Endodermal cell (in vitro differentiated cells): ENCODE results near the gene MS4A8. TPM values are rescaled to one million over a fixed set of nuclear protein-coding genes. Genes with fewer than 3 reads are reported as not detected.
"Not testable (repeated sequence)": the region's sequence is repeated elsewhere in the genome, so short reads cannot be mapped to it uniquely, and the experiment has no call there.

Experiments
- DNase-seq: peaks from one replicate; pipeline ENCODE4 v3.0.0-alpha.2; 2017
- H3K27ac ChIP-seq: 2 replicates; pipeline ENCODE4 v1.5.1; 2013; ENCODE audit warnings: mild to moderate bottlenecking, low read depth, low read length, moderate library complexity
- H3K27me3 ChIP-seq: 2 replicates; pipeline ENCODE4 v1.6.1; 2013; ENCODE audit warnings: mild to moderate bottlenecking, low read length, moderate library complexity; ENCODE audit not compliant: insufficient read depth, control insufficient read depth, poor library complexity, severe bottlenecking
- H3K36me3 ChIP-seq: 2 replicates; pipeline ENCODE4 v1.7.0; 2013; ENCODE audit warnings: mild to moderate bottlenecking, low read length, moderate library complexity; ENCODE audit not compliant: control insufficient read depth, insufficient read depth
- H3K4me1 ChIP-seq: one replicate; pipeline ENCODE4 v1.7.0; 2013; ENCODE audit warnings: low read length; ENCODE audit not compliant: control insufficient read depth, insufficient read depth
- H3K4me3 ChIP-seq: 2 replicates; pipeline ENCODE4 v1.5.1; 2013; ENCODE audit warnings: mild to moderate bottlenecking, low read length, moderate library complexity
- H3K9ac ChIP-seq: 2 replicates; pipeline ENCODE4 v1.6.1; 2013; ENCODE audit warnings: mild to moderate bottlenecking, low read length, moderate library complexity; ENCODE audit not compliant: poor library complexity, severe bottlenecking; ENCODE audit errors: extremely low read depth
- H3K9me3 ChIP-seq: 2 replicates; pipeline ENCODE4 v1.6.1; 2013; ENCODE audit warnings: mild to moderate bottlenecking, low read length, moderate library complexity; ENCODE audit not compliant: control insufficient read depth
- H3K27ac Mint-ChIP-seq: 2 replicates; pipeline ENCODE4 v1.8.0; 2020; ENCODE audit warnings: mixed read lengths
- H3K27me3 Mint-ChIP-seq: 2 replicates; pipeline ENCODE4 v1.8.0; 2021; ENCODE audit warnings: mild to moderate bottlenecking, mixed read lengths; ENCODE audit not compliant: insufficient read depth
- H3K36me3 Mint-ChIP-seq: 2 replicates; pipeline ENCODE4 v1.8.0; 2020; ENCODE audit warnings: low read depth, mixed read lengths
- H3K4me1 Mint-ChIP-seq: 2 replicates; pipeline ENCODE4 v1.8.0; 2020; ENCODE audit warnings: mixed read lengths
- H3K4me3 Mint-ChIP-seq: 2 replicates; pipeline ENCODE4 v1.8.0; 2020; ENCODE audit warnings: mild to moderate bottlenecking, moderate library complexity, mixed read lengths
- H3K9me3 Mint-ChIP-seq: 2 replicates; pipeline ENCODE4 v1.8.0; 2020; ENCODE audit warnings: mild to moderate bottlenecking, mixed read lengths
- CTCF ChIP-seq: fragments of 200-600 bp; sonication (generic); conservative IDR thresholded peaks from 2 replicates; pipeline ENCODE4 v1.5.0; 2021; ENCODE audit warnings: antibody characterized with exemption, mild to moderate bottlenecking
- WGBS, 2 experiments: methylation state at CpG; one replicate each; pipeline versions ENCODE4 v1.1.5 to v1.1.7; 2013; ENCODE audit warnings: missing lambda C conversion rate in 2 of 2, mixed read lengths in 1 of 2; ENCODE audit not compliant: insufficient coverage in 1 of 2, insufficient read length in 1 of 2; 5-methylcytosine and 5-hydroxymethylcytosine counted together
- total RNA-seq, 2 donors: library from RNA; stranded (reverse); fragmentation: NEBNext Ultra II Directional in 1 of 2; extraction: Animal tissue kit (Norgen Biotek cat#: 25700) in 1 of 2; gene quantifications; 2 replicates in 1 of 2; 3 replicates in 1 of 2; pipeline ENCODE4 v1.2.1, GENCODE V29; 2021

Gene MS4A8
- total RNA-seq, 2 donors from 2014 or later = not detected

GRCh38 chr11:60672255-60672654, 27.2 kb upstream of the MS4A8 start:
- Histone ChIP-seq H3K27me3 (no peaks in the 10 kb centered on the region), H3K4me3 (no peak overlapping the region), H3K27ac (no peak overlapping the region), H3K36me3 (no peaks in the 10 kb centered on the region), H3K4me1 (no peaks in the 10 kb centered on the region), H3K9me3 (peaks cover 37% of the 10 kb centered on the region), H3K9ac (no peak overlapping the region)
- no peaks in the 10 kb centered on the region for H3K4me1 Mint-ChIP-seq
- TF ChIP-seq CTCF = no peak
- no peak overlapping the region for H3K4me3 Mint-ChIP-seq
- H3K36me3 Mint-ChIP-seq = no peaks in the 10 kb centered on the region
- H3K27me3 Mint-ChIP-seq = peaks cover 6% of the 10 kb centered on the region
- H3K9me3 Mint-ChIP-seq = peaks cover 37% of the 10 kb centered on the region
- 85% methylated on average over 3 of the region's 3 CpGs; no CpG with 5 or more reads in 1 of the 2 experiments for WGBS, 2 experiments
- no peak overlapping the region for H3K27ac Mint-ChIP-seq
- DNase-seq = no peak

GRCh38 chr11:60678231-60678630, 21.2 kb upstream of the MS4A8 start:
- H3K4me1 Mint-ChIP-seq, H3K36me3 Mint-ChIP-seq, H3K9ac ChIP-seq, H3K4me1 ChIP-seq, H3K27me3 ChIP-seq, H3K27ac Mint-ChIP-seq, DNase-seq, H3K27ac ChIP-seq, H3K27me3 Mint-ChIP-seq, H3K4me3 Mint-ChIP-seq, H3K36me3 ChIP-seq: not testable (repeated sequence)
- peaks cover 61% of the 10 kb centered on the region for H3K9me3 Mint-ChIP-seq
- peaks cover 63% of the 10 kb centered on the region for H3K9me3 ChIP-seq
- WGBS, 2 experiments = 90 to 100% methylated on average over 2 of the region's 2 CpGs
- H3K4me3 ChIP-seq = peak overlapping the region; percentile 27

GRCh38 chr11:60679879-60680278, 19.5 kb upstream of the MS4A8 start:
- Histone ChIP-seq H3K27ac (no peak overlapping the region), H3K36me3 (no peaks in the 10 kb centered on the region), H3K4me3 (no peak overlapping the region), H3K9ac (no peak overlapping the region), H3K27me3 (no peaks in the 10 kb centered on the region), H3K4me1 (no peaks in the 10 kb centered on the region), H3K9me3 (peaks cover 54% of the 10 kb centered on the region)
- no peak for TF ChIP-seq CTCF
- H3K27me3 Mint-ChIP-seq = peaks cover 3% of the 10 kb centered on the region
- DNase-seq = no peak
- no peak overlapping the region for H3K27ac Mint-ChIP-seq
- H3K4me1 Mint-ChIP-seq = no peaks in the 10 kb centered on the region
- peaks cover 3% of the 10 kb centered on the region for H3K36me3 Mint-ChIP-seq
- H3K4me3 Mint-ChIP-seq = no peak overlapping the region
- H3K9me3 Mint-ChIP-seq = peaks cover 55% of the 10 kb centered on the region

GRCh38 chr11:60680455-60681119, 18.8 kb upstream of the MS4A8 start:
- no peak for TF ChIP-seq CTCF
- no peaks in the 10 kb centered on the region for H3K36me3 ChIP-seq
- H3K9ac ChIP-seq = no peak overlapping the region
- no peak overlapping the region for H3K4me3 Mint-ChIP-seq
- 57 to 80% methylated on average over 1 to 3 of the region's 3 CpGs for WGBS, 2 experiments
- no peaks in the 10 kb centered on the region for H3K4me1 ChIP-seq
- no peak for DNase-seq
- H3K27me3 ChIP-seq = no peaks in the 10 kb centered on the region
- H3K9me3 Mint-ChIP-seq = peaks cover 55% of the 10 kb centered on the region
- no peak overlapping the region for H3K4me3 ChIP-seq
- no peak overlapping the region for H3K27ac ChIP-seq
- peaks cover 3% of the 10 kb centered on the region for H3K27me3 Mint-ChIP-seq
- no peaks in the 10 kb centered on the region for H3K4me1 Mint-ChIP-seq
- H3K36me3 Mint-ChIP-seq = peaks cover 3% of the 10 kb centered on the region
- no peak overlapping the region for H3K27ac Mint-ChIP-seq
- H3K9me3 ChIP-seq = peaks cover 52% of the 10 kb centered on the region

- H3K4me1 ChIP-seq, H3K36me3 Mint-ChIP-seq, H3K4me3 Mint-ChIP-seq, H3K27me3 Mint-ChIP-seq, H3K36me3 ChIP-seq, H3K9ac ChIP-seq, H3K4me1 Mint-ChIP-seq, H3K27ac Mint-ChIP-seq, H3K27me3 ChIP-seq, H3K4me3 ChIP-seq, DNase-seq, H3K27ac ChIP-seq: not testable (repeated sequence)
- H3K9me3 Mint-ChIP-seq = peaks cover 19% of the 10 kb centered on the region
- H3K9me3 ChIP-seq = peaks cover 18% of the 10 kb centered on the region
- 100% methylated on average over 2 of the region's 2 CpGs; no CpG with 5 or more reads in 1 of the 2 experiments for WGBS, 2 experiments
Measured at GRCh38 chr11:60684541-60684848, 14.9 kb upstream of the MS4A8 start.
